Testis (tissue), 2 donors: Measurements from ENCODE around the gene GNG13.

Experiments
- CTCF ChIP-seq, 3 experiments: fragments of 450-650 bp in 2 of 3; fragments of 200-600 bp in 1 of 3; sonication (generic) in 1 of 3; IDR thresholded peaks; one replicate each; pipeline ENCODE4 v1.5.1; 2016 to 2019; ENCODE audit warnings: antibody characterized with exemption in 3 of 3, mild to moderate bottlenecking in 2 of 3, moderate library complexity in 1 of 3
- POLR2A ChIP-seq: fragments of 450-650 bp; IDR thresholded peaks from one replicate; pipeline ENCODE4 v1.6.1; 2017; ENCODE audit warnings: antibody characterized with exemption, mild to moderate bottlenecking, moderate library complexity

- TF ChIP-seq CTCF (IDR thresholded peaks at IDR 0.05) (no peak), POLR2A (no peak)
These were observed 26.2 kb downstream of the GNG13 start for GRCh38 chr16:774086-775001.
